HS-27A (cell line): ENCODE measurements around the gene TSFM.
"Not testable (repeated sequence)": the region's sequence is repeated elsewhere in the genome, so short reads cannot be mapped to it uniquely, and the experiment has no call there.

Experiments used
- DNase-seq: peaks from one replicate; pipeline ENCODE4 v3.0.0-alpha.2; 2012; ENCODE audit warnings: low read depth, missing footprints

The TSFM gene

DNA sequence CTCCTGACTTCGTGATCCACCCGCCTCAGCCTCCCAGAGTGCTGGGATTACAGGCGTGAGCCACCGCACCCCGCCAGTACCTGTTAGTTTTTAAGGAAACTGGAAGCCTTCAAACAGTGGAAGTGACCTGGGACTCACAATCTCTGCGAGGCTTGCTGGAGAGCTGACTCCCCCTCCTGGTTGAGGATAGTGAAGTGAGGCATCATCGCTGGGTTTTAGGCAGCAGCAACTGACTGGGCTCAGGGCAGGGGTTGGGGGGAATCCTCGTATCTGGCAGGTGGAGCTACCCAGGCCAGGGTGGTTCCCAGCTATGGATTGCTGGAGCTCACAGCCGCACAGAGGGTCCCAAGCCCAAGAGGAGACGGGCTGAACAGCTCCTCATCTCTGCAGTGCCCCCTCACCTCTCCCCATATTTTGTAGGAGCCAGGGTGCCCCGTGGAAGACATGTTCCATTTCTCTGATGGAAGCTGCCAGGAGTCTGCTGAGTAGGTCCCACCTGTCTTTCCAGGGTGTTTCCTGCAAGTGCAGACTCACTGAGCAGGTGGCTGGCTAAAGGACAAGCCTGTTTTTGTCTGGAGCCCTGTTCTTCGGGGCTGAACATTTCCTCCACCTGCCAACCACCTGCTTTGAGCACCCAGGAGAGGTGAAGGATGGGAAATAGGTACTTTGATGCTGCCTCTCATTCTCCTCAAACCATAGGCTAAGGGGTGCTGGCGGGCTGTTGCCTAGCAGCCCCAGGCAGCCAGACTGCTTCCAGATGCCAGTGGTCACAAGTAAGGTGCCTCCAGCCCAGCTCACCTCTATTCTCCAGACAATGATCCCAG, 32.8 kb downstream of the TSFM start:
- DNase-seq, result no peak

DNA sequence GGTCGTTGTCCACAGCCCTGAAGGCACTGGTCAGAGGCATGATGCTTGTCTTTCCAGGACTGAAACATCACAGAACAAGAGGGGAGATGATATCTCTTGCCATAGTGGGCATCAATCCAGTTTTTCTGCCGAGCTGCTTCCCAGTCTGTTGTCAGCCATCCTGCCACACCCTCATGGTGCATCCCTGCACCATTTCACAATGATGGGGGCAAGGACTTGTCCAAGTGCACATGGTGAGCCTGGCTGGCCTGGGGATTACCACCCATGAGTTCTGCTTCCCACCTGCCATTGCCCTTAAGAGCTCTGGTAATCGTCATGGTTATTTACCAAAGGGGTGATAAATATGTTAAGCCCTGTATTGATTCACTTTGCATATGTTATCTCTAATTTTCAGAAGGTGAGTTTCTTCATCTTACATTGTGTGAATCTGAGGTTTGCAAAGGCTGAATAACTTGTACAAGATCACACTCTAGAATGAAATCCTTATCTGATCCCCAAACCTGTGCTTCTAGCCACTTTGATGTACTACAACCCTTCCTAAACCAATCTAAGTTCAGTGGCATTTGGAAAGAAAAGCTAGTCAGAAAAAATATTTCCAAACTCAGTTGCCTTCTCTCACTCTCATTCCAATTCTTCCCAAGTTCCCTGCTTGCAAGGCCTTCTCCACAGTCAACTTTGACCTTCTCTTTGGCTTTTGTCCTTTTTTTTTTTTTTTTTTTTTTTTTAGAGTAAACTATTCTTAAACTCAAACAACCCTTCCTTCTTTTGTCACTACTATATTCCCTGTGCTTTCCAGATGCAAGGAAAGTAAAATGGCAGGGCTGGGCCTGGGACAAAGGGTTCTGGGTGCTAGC, 33.6 kb downstream of the TSFM start:
- no peak for DNase-seq

DNA sequence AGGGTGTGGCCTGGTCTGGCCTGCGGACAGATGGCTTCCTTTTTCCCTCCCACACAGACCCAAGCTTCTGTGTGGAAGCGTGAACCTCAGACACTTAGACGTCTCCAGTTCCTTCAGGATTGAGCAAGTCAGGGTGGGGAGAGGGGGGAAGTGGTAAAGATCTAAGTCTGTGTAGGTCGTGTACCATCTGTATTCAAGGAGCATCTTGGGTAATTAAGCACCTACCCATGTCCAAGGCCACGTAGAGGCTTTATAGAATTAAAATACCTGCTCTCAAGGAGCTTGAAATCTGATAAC, 34.2 kb downstream of the TSFM start:
- DNase-seq, result no peak

DNA sequence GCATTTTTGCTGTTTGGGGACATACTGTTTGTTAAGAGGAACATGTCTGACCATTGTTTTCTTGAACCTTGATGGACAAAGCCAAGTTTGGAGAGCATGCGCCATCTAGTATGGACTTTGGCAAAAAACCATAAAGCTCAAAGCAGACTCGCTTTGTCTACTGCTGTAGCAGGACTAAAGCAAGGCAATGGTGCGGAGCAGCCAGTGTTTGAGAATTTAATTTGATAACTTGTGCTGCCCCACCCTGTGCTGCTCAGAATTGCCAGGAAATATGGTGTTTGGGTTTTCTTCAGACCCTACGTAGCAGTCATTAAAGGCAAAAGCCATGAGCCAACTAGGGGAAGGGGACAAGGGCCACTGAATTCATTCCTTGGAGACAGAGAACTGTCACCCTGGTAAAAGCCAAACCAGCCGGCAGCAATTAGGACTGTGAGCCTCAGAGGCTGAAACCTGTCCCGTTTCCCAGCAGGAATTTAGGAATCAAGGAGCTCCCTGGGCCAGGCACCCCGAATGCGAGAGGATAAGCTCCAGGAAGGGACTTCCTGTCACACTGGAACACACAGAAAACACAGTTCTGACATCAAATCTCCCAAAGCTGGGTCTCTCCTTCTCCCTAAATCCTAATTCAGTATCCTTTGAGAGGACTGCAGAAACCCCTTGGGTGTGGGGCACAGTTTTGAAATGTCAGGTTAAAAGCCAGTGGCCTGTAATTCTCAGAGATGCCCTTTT, 34.8 kb downstream of the TSFM start:
- DNase-seq, result no peak

DNA sequence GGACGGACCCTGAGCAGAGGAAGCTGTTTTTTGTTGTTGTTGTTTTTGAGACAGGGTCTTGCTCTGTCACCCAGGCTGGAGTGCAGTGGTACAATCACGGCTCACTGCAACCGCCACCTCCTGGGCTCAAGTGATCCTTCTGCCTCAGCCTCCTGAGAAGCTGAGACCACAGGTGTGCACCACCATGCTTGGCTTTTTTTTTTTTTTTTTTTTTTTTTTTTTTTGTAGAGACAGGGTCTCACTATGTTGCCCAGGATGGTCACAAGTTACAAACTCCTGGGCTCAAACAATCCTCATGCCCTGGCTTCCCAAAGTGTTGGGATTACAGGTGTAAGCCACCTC, 35.4 kb downstream of the TSFM start:
- not testable (repeated sequence) for DNase-seq

DNA sequence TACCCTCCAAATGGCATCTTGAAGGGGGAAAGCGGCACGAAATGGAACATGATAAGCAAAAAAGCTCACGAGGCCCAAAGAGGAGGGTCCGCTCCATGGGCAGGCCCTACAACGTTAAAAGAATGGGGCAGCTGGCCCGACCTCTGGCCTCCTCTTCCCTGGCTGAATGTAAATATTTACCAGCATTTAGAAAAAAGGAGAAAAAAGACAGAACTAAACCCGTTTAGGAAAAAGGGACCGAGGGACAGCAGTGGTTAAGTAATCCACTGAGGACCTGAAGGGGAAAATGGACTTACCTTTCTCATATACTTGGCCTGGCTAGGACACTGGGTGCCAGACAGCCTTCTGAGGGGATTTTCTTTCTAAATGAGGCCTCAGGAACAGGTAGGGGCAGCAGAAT, 37.5 kb downstream of the TSFM start:
- DNase-seq, result not testable (repeated sequence)

DNA sequence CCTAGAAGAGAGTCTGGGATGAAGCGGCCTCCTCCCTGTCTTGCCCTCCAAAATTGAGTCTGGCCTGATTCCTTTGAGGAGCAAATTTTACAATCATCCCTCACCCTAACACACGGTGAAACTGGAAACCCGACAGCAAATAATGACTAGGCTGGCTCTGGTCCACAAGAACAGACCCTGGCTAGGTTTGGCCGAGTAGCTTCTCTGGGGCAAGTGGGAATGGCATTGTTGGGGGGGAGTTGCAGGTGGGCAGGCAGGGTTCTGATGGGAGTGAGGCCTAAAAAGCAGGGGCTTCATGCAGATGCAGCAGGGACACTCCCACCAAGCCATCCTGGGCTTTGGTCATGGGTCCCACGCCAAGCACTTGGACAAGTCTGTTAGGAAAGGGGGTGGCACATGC, 38.4 kb downstream of the TSFM start:
- DNase-seq, result not testable (repeated sequence)

DNA sequence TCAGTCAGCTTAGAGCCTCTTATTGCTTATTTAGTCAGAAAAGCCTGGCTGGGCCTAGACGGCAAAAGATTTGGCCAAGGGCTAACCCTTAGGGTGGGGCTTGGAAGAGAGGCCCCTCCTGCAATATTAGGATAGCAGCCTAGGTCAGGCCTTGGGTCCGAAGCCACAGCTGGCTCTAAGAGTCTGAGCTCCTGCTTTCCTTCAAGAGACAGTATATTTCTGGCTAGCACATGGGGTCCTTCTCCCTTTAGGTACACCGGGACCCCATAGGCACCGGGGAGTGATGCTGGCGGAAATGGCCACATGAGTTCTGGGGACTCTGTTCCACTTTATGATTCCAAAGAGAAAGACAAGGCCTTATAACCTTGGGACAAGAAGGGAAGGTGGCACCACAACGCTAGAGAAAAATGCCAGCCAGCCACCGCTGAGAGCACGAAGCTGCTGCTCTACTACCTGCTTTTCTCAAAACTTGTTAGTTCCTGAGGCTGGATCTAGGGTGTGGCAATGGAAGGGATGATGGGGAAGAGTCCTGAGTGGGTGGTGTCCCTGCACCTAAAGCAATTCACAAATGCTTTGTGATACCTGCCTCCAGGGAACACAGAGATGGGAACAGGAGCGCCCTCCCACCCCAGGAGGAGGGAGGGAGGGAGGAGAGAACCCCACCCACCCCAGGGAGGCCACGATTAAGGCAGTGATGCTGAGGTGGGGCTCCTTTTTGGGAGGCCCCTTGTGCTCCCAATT, 39.1 kb downstream of the TSFM start:
- DNase-seq, result no peak

DNA sequence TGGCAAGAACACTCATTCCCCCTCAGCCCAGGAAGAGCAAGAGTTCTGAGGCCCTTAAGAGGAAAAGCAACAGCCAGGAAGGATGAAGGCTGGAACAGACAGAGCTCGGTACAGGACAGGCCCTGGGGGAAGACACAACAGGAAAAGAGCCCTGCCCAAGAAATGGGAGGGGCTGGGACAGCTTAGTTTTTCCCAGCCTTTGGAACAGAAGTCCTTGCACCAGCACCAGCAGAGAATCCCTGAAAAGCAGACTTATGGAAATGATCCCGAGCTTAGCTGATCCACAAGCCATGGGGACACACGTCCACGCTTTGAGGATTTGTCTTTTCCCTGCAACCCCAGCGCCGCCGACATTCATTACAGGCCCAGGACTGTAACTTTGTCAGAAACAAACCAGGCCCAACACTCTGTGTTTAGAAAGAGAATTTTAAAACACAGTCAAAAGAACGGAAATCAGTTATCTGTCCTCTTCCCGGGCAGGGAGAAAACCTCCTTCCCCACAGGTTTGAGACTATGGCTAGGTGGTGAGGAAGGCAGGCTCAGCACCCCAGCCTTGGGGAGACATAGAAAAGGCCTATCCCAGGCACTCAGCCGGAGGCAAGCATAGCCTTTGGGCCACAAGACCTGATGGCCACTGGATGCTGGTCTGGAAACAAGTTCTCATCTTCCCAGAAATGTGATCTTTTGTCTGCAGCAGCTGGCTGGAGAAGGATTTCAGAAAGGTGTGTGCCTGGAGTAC, 40.0 kb downstream of the TSFM start:
- no peak for DNase-seq

DNA sequence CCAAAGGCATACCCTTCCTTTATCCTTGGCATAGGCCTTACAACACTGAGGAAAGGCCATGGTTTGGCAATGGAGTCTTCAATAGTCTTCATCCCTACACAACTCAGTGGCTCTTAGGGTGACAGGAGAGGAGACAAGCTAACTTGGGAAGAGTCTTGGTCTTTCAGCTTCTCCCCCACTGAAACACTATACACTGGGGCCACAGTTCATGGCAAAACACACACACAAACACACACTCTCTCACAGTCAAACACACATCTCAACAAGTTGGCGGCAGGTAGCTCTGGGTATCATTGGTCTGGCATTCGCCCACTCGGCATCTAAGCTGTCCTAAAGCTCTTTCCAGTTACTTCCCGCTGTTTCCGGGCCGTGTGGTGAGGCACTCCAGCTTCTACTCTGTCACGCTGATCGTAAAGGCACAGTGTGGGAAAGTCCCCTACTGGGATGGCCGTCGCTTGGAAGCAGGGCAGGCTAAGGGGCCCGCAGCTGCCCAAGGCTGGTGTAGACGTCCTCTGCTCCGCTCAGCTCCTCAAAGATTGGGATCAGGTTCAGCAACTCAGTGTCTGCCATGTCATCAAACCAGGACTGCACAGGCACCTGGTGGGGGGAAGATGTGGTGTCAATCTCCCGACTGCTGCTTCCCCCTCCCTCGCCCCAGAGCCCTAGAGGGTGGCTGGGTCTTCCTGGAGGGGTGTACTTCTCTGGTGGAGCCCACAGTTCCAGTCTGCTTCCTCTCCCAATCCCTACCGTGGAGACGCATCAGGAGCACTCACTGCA, 40.7 kb downstream of the TSFM start:
- no peak for DNase-seq

DNA sequence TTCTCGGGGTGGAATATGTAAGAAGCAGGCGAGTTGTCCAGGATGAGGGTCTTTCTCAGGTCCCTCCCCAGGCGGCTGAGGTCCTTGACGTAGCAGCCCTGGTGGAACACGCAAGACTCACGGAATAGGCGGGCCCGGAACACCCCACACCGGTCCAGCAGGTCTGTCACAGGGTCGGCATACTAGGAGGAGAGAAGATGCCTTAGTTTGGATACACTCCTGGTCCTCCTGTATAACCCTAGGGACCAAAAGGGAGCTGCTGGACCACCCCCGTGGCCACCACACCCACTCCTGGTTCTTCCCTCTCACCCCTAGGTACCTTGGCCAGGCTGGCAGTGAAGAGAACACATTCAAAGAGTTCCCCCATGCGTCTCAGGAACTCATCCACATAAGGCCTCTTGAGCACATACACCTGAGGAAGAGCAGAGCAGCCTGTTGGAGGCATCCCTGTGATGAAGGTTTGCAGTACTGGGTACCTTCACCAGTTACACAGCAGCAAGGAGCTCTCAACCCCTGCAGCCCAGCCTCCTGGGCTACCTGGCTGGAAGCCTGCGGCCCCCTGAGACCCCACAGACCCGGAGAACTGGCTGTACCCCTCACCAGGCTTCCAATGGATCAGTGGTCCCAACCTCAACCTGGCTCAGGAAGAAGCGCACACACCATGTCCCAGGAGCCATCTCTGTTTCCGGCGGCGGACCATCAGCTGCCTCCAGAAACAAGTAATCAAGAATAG, 41.5 kb downstream of the TSFM start:
- no peak for DNase-seq

DNA sequence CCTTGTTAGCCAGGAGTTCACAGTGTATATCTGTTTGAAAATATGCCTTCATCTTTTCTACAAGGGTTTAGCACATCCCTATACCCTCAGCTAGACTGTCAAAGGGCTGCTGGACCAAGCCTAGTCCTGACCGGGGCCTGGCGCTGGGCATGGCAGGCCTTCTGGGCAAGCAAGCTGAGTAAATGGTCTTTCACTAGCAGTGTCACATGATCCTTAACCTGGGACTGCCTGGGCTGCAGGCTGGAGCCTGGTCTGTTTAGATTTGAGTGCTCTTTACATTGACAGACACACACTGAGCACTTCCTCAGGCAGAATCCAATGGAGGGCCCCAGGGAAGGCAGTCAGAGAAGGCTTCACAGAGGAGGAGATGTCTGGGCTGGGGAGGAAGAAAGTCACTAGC, 42.9 kb downstream of the TSFM start:
- no peak for DNase-seq

DNA sequence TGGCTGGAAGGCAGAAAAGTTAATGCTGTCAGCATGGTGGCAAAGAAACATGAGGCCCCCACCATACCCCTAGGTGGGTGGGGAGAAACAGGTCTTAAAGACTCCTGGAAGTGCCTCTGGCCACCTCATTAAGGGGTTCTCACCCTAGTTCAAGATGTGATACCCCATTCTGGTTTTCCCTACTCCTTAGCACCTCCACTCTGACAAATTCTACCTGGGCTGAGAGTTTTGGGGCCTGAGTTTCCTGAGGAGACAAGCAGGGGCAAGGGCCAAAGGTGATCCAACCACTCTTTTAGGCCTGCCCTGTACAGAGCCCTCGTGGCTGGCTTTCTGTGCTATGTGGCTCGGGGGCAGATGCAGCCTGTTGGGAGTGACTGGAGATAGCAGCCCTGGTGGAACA, 43.8 kb downstream of the TSFM start:
- no peak for DNase-seq

DNA sequence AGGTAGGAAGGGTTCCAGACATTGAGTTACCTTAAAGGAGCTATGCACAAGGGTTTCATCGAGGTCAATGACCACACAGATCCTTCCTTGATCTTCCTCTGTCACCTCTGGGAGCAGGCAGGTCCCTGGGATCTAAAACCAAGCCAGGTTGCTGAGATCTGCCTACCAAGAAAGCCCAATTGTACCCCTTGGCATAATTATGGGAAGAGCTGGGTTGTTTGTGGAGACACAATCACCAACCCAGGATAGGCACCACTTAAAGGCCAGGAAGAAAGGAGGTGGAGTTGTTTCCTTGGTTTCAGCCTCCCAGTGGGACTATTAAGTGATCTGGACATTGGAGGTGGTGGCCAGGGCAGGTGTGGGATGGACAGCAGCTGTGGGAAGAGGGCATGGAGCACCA, 44.4 kb downstream of the TSFM start:
- no peak for DNase-seq

DNA sequence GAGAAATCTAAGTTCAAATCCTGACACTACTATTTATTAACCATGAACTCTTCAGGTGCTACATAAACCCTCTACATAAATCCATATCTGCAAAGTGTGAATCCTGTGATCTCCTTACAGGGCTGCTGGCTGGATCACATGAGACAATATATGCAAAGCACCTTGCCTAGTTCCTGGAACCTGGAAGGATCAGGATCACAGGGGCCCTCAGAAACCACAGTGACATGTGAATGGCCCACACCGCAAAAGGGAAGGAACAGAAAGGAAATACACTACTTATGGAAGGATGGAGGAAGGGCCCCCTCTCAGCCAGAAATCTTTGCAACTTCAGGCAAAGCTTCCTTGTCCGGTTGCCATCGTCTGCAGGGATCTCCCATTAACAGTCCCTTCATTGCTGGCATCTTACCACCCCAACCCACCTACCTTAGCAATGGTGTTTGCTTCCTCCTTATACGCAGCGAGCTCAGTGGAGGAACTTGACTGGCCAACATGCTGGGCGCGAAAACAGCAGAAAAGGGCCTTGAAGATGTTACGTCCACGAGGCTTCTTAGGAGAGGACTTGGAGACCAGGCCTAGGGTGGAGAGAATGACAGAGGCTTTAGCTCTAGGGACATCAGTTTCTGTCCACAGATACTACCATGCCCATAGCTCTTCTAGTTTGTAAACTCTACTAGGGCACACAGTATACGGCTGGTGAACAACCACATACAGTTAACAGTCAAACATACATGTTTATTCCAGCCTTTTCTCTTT, 46.6 kb downstream of the TSFM start:
- DNase-seq, result no peak

DNA sequence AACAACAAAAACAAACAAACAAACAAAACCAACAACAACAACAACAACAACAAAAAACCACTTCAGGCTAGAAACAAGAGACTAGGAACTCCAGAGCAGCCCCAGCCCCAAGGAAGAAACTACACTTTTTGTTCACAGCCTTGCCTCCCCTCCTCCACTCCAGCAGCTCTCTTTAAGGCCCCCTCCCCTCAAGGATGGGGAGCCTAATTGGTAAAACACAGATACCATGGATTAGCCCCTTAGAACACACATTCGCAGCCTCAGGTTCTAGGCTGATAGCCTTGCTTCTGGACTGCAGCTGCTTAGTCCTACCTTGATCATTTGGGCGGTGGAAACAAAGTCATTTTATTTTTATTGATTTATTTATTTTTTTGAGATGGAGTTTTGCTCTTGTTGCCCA, 47.8 kb downstream of the TSFM start:
- no peak for DNase-seq

DNA sequence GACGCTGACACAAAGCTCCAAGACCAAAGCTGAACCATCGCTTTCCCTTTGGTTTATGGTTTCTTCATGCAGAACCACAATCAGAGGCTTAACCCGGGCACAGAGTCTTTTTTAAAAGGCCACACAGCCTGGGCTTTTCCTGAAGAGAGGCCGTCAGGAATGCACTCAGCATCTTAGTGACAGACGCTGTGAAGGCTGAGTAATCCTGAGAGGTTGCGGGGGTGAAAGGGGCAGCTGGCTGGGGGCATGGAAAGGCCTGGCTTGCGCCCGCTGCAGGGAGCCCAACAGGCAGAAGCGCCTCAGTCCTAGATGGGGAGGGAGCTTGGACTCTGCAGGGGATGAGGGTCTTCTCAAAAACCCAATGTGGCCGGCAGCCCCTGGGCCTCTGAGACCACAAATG, 50.4 kb downstream of the TSFM start:
- DNase-seq, result no peak

DNA sequence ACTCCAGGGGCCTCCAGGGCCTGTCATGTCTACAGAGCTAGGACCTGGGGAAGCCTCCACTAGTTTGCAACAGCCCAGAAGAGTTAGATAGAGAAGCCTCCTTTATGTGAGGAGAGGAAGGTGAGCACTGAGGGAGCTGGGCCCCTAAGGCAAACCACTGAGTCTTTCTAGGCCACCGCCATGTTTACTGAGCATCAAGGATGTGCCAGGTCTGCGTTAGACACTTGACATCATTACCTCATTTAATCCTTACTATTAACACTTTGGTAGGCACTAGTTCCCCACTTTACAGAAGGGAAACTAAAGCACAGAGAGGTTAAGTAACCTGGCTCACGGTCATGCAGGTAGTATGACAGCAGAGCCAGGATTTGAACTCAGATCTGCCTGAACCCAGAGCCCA, 51.1 kb downstream of the TSFM start:
- DNase-seq, result no peak
